GM18858 (cell line): ENCODE measurements around the gene RBL1.
"Not testable (repeated sequence)": the region's sequence is repeated elsewhere in the genome, so short reads cannot be mapped to it uniquely, and the experiment has no call there.

Experiments used
- ATAC-seq: cut with Tn5 transposase; IDR thresholded peaks from one replicate; pipeline ENCODE4 v1.9.1; 2021; ENCODE audit not compliant: unreplicated experiment

Gene RBL1

DNA sequence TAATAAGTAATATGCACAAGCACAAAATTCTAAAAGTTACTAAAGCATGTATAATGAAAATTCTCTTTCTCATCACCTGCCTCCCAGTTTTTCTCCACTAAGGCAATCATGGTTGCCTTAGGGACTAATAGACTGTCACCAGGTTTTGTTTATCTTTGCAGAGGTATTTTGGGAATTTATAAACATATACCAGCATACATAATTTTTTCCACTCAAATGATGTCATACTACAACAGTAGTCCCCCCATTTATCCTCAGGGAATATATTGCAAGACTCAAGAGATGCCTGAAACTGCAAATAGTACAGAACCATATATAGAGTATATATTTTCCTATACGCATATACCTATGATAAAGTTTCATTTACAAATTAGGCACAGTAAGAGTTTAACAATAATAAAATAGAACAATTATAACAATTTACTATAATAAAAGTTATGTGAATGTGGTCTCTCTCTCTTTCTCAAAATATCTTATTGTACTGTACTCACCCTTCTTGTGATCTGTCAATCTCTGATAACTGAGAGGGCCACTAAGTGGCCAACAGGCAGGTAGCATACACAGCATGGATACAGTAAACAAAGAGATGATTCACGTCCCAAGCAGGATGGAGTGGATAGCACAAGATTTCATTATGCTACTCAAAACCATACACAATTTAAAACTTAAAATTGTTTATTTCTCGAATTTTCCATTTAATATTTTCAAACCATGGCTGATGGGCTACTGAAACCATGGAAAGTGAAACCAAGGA is 19.7 kb downstream of the RBL1 start:
- no peak for ATAC-seq

DNA sequence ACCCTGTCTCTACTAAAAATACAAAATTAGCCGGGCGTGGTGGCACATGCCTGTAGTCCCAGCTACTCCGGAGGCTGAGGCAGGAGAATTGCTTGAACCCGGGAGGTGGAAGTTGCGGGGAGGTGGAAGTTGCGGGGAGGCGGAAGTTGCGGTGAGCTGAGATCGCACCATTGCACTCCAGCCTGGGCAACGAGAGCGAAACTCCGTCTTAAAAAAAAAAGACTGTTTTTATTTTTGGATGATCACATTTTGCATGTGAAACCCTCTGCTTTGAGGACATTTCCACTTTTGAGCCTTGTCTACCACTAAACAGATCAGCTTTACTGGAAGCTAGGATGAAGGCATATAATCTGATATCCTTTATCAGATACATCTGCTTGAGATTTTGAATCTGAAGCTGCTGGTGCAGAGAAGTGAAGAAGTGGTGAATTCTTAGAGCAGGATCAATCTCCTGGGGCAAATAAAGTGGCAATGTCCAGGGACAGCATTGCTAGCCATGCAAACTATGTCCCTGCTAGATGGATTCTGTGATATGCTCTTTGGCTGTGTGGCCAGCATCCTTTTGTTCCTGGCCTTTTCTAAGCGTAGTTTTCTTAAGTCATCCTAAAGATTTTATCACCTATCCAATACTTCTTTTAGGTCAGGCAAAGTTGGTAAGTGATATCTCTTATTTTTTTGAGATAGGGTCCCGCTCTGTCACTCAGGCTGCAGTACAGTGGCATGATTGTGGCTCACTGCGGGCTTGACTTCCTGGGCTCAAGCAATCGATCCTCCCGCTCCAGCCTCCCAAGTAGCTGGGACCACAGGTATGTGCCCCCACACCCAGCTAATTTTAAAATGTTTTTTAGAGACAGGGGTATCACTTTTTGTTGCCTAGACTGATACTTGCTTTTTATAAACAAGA is 23.3 kb downstream of the RBL1 start:
- ATAC-seq: no peak

DNA sequence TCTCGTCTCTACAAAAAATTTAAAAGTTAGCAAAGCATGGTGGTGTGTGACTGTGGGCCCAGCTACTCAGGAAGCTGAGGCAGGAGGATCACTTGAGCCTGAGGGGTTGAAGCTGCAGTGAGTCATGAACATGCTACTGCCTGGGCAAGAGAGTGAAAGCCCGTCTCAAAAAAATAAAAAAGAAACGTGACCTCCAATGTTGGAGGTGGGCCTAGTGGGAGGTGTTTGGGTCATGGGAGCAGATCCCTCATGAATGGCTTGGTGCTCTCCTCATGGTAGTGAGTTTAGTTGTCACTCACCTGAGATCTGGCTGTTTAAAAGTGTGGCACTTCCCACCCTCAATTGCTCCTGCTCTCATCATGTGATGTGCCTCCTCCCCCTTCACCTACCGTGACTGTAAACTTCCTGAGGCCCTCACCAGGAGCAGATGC is 24.3 kb downstream of the RBL1 start:
- no peak for ATAC-seq

DNA sequence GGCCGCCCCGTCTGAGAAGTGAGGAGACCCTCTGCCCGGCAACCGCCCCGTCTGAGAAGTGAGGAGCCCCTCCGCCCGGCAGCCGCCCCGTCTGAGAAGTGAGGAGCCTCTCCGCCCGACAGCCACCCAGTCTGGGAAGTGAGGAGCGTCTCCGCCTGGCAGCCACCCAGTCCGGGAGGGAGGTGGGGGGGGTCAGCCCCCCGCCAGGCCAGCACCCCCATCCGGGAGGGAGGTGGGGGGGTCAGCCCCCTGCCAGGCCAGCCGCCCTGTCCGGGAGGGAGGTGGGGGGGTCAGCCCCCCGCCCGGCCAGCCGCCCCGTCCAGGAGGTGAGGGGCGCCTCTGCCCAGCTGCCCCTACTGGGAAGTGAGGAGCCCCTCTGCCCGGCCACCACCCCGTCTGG is 26.2 kb downstream of the RBL1 start:
- ATAC-seq: not testable (repeated sequence)

DNA sequence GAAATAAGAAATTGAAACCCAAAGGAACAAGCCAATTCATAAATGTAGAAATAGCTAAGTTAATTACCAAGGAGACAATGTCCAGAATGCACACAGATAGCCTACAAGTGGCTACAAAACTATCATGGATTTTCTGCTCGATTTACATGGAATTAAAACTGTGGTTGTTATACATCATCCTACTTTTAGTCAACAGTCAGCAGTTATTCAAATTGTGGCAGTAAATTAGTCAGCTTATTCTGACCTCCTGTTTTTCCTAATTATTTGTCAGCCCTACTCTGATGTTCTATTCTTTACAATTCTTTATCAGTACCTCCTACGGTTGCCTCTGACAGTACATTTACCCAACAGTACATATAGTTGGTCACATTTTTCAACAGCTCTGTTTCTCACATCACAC is 29.6 kb downstream of the RBL1 start:
- no peak for ATAC-seq

DNA sequence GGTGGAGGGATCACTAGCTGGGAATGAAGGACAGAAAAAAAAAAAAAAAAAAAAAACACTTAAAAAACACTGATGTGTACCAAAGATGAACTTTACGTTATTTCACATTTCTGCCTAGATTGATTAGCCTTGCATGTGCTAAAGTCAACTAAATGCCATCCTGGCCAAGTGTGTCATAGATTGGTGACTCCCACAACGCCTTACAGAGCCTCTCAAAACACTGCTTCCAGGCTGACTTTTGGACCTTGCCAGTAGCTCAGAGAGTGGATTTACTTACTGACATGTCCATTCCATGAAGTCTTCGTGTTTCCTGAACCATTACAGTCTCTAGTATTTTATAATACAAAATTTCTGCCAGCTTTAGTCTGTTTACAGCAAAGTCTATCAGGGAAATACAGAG is 40.5 kb downstream of the RBL1 start:
- no peak for ATAC-seq

DNA sequence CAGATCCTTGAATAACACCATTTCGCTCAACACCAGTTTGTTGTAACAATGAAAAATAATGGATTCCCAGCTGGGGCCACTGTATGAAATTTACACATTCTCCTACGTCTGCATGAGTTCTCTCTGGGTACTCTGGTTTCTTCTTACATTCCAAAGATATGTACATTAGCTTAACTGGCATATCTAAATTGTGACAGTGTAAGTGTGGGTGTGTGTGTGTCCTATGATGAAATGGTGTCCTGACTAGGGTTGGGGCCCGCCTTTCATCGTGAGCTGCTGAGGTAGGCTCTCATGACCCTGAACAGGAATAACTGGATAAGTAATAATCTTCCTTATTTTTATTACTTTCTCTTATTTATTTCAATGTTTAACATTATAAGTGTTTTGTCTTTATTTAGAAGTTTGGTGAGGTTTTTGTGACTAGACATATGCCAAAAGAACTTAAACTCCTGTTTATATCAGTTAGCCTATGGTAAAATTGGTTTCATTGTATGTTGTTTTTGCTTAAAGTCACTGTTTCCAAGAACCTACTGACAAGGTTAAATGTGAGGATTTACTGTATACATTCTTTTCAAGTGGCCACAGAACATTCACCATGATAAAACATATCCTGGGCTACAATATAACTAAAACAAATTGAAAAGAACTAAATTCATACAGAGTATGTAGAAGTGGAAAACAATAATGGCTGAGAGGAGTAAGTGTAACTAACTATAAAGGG is 42.4 kb downstream of the RBL1 start:
- no peak for ATAC-seq

DNA sequence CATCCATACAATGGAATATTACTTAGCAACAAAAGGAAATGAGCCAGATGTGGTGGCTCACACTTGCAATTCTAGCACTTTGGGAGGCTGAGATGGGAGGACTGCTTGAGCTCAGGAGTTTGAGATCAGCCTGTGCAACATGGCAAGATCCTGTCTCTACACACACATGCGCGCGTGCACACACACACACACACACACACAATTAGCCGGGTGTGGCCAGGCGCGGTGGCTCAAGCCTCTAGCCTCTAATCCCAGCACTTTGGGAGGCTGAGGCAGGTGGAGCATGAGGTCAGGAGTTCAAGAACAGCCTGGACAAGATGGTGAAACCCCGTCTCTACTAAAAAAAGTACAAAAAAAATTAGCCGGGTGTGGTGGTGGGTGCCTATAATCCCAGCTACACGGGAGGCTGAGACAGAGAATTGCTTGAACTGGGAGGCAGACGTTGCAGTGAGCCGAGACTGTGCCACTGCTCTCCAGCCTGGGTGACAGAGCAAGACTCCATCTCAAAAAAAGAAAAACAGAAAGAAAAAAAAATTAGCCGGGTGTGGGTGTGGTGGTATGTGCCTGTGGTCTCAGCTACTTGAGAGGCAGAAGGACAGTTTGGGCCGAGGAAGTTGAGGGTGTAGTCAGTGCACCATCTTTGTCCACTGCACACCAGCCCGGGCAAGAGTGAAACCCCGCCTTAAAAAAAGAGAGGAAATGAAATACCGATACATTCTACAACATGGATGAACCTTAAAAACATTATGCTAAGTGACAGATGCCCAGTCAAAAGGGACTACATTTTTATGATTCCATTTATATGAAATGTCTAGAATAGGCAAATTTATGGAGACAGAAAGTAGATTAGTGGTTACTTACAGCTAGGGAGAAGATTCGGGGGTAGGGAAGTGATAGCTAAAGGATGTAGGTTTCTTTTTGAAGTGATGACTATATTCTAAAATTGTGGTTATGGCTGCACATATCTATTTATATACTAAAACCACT is 52.5 kb downstream of the RBL1 start:
- peak; percentile 62 for ATAC-seq

DNA sequence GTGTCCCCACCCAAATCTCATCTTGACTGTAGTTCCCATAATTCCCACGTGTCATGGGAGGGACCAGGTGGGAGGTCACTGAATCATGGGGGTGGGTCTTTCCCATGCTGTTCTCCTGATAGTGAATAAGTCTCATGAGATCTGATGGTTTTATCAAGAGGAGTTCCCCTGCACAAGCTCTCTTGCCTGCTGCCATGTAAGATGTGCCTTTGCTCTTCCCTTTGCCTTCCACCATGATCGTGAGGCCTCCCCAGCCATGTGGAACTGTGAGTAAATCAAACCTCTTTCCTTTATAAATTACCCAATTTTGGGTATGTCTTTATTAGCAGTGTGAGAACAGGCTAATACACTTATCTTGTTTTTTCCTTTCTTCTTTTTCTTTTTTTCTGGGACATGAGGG is 56.4 kb downstream of the RBL1 start:
- ATAC-seq: not testable (repeated sequence)

DNA sequence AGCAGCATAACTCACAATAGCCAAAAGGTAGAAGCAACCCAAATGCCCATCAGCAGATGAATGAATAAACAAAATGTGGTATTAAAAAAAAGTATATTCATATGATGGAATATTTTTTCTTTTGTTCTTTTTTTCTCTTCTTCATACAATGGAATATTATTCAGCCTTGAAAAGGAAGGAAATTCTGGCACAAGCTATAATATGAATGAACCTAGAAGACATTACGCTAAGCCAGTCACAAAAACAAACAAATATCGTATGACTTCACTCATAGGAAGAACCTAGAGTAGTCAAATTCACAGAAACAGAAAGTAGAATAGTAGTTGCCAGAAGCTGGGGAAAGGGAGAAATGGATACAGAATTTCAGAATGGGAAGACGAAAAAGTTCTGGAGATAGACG is 63.7 kb downstream of the RBL1 start:
- ATAC-seq: no peak

DNA sequence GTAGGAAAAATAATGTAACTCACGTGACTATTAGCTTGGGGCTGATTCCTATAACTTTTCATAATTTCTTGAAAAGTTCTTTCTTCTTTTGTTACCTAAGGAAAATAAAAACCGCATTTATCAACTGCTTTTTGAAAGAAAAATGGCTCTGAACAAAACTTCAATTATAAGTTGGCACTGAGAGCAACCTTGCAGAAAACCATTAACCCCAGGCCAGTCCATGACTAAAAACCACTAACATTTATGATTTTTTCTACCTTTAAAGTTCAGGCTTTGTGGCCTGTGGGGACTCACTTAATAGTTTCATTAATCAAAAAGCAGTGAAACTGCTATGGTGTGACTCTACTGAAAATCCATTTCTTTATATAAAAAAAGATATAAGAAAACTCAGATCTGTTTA is 75.2 kb downstream of the RBL1 start:
- ATAC-seq: no peak

DNA sequence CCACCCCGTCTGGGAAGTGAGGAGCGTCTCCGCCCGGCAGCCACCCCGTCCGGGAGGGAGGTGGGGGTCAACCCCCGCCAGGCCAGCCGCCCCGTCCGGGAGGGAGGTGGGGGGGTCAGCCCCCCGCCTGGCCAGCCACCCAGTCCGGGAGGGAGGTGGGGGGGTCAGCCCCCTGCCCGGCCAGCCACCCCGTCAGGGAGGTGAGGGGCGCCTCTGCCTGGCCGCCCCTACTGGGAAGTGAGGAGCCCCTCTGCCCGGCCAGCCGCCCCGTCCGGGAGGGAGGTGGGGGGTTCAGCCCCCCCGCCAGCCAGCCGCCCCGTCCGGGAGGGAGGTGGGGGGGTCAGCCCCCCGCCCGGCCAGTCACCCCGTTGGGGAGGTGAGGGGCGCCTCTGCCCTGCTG is 83.2 kb downstream of the RBL1 start:
- not testable (repeated sequence) for ATAC-seq

DNA sequence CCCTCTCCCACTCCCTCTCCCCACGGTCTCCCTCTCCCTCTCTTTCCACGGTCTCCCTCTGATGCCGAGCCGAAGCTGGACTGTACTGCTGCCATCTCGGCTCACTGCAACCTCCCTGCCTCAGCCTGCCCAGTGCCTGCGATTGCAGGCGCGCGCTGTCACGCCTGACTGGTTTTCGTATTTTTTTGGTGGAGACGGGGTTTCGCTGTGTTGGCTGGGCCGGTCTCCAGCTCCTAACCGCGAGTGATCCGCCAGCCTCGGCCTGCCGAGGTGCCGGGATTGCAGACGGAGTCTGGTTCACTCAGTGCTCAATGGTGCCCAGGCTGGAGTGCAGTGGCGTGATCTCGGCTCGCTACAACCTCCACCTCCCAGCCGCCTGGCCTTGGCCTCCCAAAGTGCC is 83.9 kb downstream of the RBL1 start:
- ATAC-seq: not testable (repeated sequence)

DNA sequence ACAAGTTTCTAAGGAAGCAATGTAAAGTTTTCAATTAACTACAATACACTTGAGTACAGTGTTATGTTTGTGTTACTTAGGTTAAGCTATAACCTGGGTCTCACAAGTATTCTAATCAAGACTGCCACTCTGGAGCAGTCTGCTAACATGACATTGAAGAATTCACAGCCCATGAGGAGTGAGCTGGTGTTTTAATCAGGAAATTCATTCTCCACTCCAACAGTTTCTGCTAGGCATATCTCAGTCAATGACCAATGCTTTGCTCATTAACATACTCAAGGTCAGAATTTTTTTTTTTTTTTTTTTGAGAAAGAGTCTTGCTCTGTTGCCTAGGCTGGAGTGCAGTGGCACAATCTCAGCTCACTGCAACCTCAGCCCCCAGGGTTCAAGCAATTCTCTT is 84.7 kb downstream of the RBL1 start:
- no peak for ATAC-seq

DNA sequence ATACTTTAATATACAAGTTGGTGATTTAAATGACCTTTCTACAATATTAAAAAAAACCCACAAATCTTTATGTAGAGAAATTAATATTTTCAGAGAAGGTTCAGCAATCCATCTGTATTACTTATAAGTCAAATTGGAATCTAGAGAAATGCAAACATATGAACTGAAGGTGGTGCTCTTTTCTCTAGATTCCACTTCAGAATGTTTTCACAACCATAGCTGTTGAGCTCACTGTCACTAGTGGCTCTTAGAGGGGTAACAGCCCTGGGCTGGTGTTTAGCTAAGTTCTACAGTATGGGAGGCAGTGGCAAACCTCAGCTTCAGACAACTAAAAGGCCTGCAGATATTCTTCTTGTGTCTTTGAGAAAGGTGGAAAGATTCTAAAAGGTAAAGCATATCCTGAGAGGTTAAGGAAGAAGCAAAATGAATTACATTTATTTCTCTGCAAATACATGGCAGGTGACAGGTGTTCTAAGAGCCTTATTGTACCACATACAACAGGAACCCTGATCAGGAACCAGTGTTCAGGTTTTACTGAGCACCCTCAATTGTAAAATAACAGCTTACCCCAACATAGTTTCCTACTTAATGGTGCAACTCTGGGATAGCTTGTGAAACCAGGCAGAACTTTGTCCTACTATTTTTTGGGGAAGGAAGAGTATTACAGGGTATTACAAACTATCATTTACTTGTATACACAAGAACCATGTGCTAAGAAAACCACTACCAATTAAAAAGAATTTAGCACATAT is 87.7 kb downstream of the RBL1 start:
- ATAC-seq: no peak

DNA sequence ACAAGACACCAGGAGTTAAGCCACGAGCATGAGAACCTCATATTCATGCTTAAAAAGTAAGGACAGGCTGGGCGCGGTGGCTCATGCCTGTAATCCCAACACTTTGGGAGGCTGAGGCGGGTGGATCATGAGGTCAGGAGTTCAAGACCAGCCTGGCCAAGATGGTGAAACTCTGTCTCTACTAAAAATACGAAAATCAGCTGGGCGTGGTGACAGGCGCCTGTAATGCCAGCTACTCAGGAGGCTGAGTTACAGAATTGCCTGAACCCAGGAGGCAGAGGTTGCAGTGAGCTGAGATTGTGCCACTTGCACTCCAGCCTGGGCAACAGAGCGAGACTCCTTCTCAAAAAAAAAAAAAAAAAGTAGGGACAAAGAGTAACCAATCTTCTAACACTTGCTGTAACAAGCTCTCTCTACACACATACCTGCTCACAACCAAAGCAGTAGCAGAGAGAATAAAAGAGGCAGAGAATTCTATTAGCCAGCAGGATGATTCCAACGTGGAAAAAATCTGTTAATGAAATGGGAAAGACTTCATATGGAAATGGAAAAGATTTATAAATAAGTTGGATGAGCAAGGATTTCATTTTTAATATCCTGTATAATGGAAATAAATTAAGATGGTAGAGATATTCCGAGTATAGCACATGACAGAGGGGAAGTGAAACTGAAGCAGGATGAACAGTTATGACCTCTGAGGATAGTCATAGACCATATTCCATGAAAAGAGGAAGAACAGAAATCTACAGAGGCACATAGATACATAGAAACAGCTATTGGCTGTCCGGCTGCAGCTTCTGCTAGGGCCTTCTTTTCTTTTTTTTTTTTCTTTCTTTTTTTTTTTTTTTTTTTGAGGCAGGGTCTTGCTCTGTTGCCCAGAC is 90.5 kb downstream of the RBL1 start:
- not testable (repeated sequence) for ATAC-seq

DNA sequence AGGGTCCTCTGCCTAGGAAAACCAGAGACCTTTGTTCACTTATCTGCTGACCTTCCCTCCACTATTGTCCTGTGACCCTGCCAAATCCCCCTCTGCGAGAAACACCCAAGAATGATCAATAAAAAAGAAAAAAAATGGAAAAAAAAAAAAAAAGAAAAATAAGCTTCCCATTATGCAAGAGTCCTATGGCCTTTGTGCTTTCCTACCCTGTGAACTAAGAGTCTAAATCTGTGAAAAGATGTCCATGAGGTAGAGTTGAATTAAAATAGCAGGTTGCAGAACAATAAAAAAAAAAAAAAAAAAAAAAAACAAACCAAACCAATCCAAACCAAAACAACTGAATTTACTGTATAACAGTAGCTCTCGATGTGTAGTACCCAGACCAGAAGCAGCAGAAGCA is 94.2 kb downstream of the RBL1 start:
- ATAC-seq: not testable (repeated sequence)

DNA sequence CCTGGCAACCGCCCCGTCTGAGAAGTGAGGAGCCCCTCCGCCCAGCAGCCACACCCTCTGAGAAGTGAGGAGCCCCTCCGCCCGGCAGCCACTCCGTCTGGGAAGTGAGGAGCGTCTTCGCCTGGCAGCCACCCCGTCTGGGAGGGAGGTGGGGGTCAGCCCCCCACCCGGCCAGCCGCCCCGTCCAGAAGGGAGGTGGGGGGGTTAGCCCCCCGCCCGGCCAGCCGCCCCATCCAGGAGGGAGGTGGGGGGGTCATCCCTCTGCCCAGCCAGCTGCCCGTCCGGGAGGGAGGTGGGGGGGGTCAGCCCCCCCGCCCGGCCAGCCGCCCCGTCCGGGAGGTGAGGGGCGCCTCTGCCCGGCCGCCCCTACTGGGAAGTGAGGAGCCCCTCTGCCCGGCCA is 95.6 kb downstream of the RBL1 start:
- not testable (repeated sequence) for ATAC-seq

DNA sequence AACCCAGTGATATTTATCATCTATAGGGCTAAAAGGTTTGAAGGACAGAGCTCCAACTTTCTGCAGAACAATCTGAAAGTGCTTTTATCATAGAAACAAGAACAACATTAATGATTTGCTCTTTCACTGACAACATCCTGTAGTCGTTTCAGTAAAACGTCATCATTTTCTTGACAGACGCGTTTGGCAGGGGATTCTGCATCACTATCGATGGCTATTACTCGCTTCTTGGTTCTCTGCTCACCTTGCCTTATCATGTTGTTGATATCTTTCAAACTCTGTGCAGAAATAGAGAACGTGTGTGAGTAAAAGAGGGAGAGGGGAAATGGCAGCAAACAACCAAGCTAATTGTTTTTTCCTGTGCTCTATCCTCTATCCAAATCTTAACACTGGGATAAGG is 97.1 kb downstream of the RBL1 start:
- no peak for ATAC-seq
